ENCODE results near the gene BEND5. TPM values are rescaled to one million over a fixed set of nuclear protein-coding genes. Genes with fewer than 3 reads are reported as not detected.

Gene BEND5
- total and polyA plus RNA-seq, 2 of the 13 experiments (the other 11 are each of a cell fraction or from before 2014, with no cell fraction given): 0.11 TPM; not detected in 1

DNA sequence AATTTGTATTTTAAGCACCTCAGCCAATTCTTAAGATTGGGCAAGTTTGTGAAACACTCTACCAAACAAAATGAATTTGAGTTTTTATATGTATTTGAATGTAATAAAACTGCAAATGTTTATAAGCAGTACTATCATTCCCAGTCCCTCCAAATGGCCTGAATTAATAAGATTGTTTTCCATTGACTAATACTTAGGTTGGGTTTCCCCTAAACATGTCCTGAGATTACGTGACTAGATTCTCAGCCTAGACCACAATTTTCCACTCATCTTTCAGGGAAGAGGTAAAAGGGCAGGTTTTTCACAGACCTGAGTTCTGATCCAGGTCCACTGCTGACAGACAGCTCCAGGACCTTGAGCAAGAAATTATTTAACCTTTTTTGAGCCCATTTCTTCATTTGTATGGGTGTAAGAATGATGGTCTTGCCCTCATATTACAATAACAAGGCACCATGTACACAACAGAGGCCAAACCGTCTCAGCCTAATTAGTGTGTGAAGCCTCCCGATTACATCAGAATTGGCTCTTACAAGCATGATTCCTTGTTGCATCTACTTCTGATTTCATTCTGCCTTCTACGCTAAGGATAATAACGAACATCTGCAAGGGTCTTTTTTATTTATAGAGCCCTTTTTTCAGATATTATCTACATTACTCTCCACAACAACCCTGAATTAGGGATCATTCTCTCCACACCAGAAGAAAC is 51.2 kb downstream of the BEND5 start (continued):
- TF ChIP-seq, protein P1, sequence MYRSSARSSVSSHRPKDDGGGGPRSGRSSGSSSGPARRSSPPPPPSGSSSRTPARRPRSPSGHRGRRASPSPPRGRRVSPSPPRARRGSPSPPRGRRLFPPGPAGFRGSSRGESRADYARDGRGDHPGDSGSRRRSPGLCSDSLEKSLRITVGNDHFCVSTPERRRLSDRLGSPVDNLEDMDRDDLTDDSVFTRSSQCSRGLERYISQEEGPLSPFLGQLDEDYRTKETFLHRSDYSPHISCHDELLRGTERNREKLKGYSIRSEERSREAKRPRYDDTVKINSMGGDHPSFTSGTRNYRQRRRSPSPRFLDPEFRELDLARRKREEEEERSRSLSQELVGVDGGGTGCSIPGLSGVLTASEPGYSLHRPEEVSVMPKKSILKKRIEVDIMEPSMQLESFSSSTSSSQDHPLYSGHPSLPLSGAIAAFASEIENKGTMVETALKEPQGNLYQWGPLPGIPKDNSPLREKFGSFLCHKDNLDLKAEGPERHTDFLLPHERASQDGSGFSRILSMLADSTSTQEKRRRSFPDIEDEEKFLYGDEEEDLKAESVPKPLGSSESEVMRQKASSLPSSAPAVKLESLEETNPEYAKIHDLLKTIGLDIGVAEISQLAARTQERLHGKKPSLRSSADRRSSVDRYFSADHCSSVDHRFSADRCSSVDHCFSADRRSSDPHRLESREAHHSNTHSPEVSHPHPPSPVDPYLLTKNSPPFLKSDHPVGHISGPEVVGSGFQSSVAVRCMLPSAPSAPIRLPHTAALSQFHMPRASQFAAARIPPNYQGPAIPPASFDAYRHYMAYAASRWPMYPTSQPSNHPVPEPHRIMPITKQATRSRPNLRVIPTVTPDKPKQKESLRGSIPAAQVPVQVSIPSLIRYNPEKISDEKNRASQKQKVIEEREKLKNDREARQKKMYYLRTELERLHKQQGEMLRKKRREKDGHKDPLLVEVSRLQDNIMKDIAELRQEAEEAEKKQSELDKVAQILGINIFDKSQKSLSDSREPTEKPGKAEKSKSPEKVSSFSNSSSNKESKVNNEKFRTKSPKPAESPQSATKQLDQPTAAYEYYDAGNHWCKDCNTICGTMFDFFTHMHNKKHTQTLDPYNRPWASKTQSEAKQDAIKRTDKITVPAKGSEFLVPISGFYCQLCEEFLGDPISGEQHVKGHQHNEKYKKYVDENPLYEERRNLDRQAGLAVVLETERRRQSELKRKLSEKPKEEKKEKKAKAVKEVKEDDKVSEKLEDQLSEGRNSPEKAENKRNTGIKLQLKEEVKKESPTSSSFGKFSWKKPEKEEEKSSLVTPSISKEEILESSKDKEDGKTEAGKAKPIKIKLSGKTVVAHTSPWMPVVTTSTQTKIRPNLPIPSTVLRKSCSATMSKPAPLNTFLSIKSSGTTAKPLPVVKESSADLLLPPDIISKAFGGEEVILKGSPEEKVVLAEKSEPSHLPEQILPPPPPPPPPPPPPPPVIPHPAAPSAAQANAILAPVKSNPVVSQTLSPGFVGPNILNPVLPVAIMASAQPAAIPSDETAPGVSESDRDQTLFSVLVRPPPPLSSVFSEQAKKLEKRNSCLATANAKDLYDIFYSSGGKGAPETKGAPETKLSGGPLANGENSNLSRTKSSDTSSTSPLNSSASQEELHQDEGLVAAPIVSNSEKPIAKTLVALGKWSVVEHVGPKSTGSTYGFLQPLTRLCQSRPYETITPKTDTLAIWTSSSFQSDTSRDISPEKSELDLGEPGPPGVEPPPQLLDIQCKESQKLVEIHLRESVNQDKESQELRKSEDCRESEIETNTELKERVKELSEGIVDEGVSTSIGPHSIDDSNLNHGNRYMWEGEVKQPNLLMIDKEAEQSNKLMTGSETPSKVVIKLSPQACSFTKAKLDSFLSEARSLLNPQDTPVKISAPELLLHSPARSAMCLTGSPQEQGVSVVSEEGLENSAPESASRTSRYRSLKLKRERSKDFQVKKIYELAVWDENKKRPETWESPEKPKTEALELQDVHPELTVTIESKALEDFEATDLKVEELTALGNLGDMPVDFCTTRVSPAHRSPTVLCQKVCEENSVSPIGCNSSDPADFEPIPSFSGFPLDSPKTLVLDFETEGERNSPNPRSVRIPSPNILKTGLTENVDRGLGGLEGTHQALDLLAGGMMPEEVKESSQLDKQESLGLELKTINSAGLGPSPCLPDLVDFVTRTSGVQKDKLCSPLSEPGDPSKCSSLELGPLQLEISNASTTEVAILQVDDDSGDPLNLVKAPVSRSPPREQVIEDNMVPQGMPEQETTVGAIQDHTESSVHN (CRISPR knock-in tag; IDR thresholded peaks at IDR 0.05): no peak
- no peak for TF ChIP-seq ZNF777 (CRISPR knock-in tag; IDR thresholded peaks at IDR 0.05)
- TF ChIP-seq, protein P2, sequence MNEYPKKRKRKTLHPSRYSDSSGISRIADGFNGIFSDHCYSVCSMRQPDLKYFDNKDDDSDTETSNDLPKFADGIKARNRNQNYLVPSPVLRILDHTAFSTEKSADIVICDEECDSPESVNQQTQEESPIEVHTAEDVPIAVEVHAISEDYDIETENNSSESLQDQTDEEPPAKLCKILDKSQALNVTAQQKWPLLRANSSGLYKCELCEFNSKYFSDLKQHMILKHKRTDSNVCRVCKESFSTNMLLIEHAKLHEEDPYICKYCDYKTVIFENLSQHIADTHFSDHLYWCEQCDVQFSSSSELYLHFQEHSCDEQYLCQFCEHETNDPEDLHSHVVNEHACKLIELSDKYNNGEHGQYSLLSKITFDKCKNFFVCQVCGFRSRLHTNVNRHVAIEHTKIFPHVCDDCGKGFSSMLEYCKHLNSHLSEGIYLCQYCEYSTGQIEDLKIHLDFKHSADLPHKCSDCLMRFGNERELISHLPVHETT (CRISPR knock-in tag; conservative IDR thresholded peaks at IDR 0.05): no peak
- TF ChIP-seq, protein P3, sequence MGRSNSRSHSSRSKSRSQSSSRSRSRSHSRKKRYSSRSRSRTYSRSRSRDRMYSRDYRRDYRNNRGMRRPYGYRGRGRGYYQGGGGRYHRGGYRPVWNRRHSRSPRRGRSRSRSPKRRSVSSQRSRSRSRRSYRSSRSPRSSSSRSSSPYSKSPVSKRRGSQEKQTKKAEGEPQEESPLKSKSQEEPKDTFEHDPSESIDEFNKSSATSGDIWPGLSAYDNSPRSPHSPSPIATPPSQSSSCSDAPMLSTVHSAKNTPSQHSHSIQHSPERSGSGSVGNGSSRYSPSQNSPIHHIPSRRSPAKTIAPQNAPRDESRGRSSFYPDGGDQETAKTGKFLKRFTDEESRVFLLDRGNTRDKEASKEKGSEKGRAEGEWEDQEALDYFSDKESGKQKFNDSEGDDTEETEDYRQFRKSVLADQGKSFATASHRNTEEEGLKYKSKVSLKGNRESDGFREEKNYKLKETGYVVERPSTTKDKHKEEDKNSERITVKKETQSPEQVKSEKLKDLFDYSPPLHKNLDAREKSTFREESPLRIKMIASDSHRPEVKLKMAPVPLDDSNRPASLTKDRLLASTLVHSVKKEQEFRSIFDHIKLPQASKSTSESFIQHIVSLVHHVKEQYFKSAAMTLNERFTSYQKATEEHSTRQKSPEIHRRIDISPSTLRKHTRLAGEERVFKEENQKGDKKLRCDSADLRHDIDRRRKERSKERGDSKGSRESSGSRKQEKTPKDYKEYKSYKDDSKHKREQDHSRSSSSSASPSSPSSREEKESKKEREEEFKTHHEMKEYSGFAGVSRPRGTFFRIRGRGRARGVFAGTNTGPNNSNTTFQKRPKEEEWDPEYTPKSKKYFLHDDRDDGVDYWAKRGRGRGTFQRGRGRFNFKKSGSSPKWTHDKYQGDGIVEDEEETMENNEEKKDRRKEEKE (IDR thresholded peaks at IDR 0.05): no peak
- TF ChIP-seq, protein P4, sequence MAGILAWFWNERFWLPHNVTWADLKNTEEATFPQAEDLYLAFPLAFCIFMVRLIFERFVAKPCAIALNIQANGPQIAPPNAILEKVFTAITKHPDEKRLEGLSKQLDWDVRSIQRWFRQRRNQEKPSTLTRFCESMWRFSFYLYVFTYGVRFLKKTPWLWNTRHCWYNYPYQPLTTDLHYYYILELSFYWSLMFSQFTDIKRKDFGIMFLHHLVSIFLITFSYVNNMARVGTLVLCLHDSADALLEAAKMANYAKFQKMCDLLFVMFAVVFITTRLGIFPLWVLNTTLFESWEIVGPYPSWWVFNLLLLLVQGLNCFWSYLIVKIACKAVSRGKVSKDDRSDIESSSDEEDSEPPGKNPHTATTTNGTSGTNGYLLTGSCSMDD (CRISPR knock-in tag; IDR thresholded peaks at IDR 0.05): no peak
- no peak for TF ChIP-seq ZNF460 (CRISPR knock-in tag; IDR thresholded peaks at IDR 0.05; ENCODE audit: borderline replicate concordance)
- no peak for TF ChIP-seq FIP1L1 (IDR thresholded peaks at IDR 0.05; ENCODE audit: borderline replicate concordance, insufficient read depth, low read depth, low read length)

All from HepG2 (cell line).